ENCODE data around the gene PAOX. TPM values are rescaled to one million over a fixed set of nuclear protein-coding genes. Genes with fewer than 3 reads are reported as not detected.
"Not testable (repeated sequence)": the region's sequence is repeated elsewhere in the genome, so short reads cannot be mapped to it uniquely, and the experiment has no call there.

PAOX gene
- total RNA-seq, 2 donors from 2014 or later = 9.7 to 11.1 TPM

- not testable (repeated sequence) for H3K27ac Mint-ChIP-seq; H3K36me3 ChIP-seq (ENCODE audit: control insufficient read depth, insufficient read depth, low read length); H3K27ac ChIP-seq (ENCODE audit: low read depth, low read length); H3K4me1 Mint-ChIP-seq; H3K27me3 ChIP-seq (ENCODE audit: control insufficient read depth, insufficient read depth, low read length, poor library complexity, severe bottlenecking); H3K4me3 ChIP-seq (ENCODE audit: low read length); H3K4me1 ChIP-seq (ENCODE audit: control insufficient read depth, insufficient read depth, low read length); DNase-seq; H3K36me3 Mint-ChIP-seq (ENCODE audit: low read depth); H3K9ac ChIP-seq (ENCODE audit: extremely low read depth, low read length, poor library complexity, severe bottlenecking); H3K9me3 ChIP-seq (ENCODE audit: control insufficient read depth, low read length)
- WGBS, 2 experiments (ENCODE audit: insufficient coverage in 1 of 2, insufficient read length in 1 of 2) = 2% methylated on average over 7 of the region's 37 CpGs; no CpG with 5 or more reads in 1 of the 2 experiments
- Mint-ChIP-seq H3K9me3 (peaks cover 12% of the 10 kb centered on the region), H3K4me3 (peak within 1 kb of the TSS; percentile 34), H3K27me3 (ENCODE audit: insufficient read depth) (peaks cover 20% of the 10 kb centered on the region)
Measured at GRCh38 chr10:133424601-133425000, 45.5 kb downstream of the PAOX start, which contains the start of gene SPRN. Gene SPRN, minus strand, starts transcription at chr10:133424625. Its CDS starts 944 bp downstream, at chr10:133423681.

- not testable (repeated sequence) for H3K9ac ChIP-seq (ENCODE audit: extremely low read depth, low read length, poor library complexity, severe bottlenecking); H3K27me3 Mint-ChIP-seq (ENCODE audit: insufficient read depth); H3K36me3 ChIP-seq (ENCODE audit: control insufficient read depth, insufficient read depth, low read length); H3K9me3 ChIP-seq (ENCODE audit: control insufficient read depth, low read length); H3K4me1 Mint-ChIP-seq; H3K27me3 ChIP-seq (ENCODE audit: control insufficient read depth, insufficient read depth, low read length, poor library complexity, severe bottlenecking); H3K4me3 Mint-ChIP-seq; DNase-seq; H3K4me3 ChIP-seq (ENCODE audit: low read length); H3K36me3 Mint-ChIP-seq (ENCODE audit: low read depth); H3K27ac ChIP-seq (ENCODE audit: low read depth, low read length); H3K4me1 ChIP-seq (ENCODE audit: control insufficient read depth, insufficient read depth, low read length); H3K27ac Mint-ChIP-seq
- peaks cover 17% of the 10 kb centered on the region for H3K9me3 Mint-ChIP-seq
- WGBS, 2 experiments (ENCODE audit: insufficient coverage in 1 of 2, insufficient read length in 1 of 2) = 90% methylated on average over 3 of the region's 4 CpGs; no CpG with 5 or more reads in 1 of the 2 experiments
Measured at GRCh38 chr10:133429571-133429970, 50.5 kb downstream of the PAOX start.

- 69% methylated on average over 2 of the region's 9 CpGs; no CpG with 5 or more reads in 1 of the 2 experiments for WGBS, 2 experiments (ENCODE audit: insufficient coverage in 1 of 2, insufficient read length in 1 of 2)
- H3K4me1 Mint-ChIP-seq = not testable (repeated sequence)
Measured at GRCh38 chr10:133431888-133432613, 53.0 kb downstream of the PAOX start.

GRCh38 chr10:133432789-133433188, 53.7 kb downstream of the PAOX start:
- H3K4me1 Mint-ChIP-seq; H3K4me3 Mint-ChIP-seq; DNase-seq; H3K36me3 Mint-ChIP-seq (ENCODE audit: low read depth); H3K4me3 ChIP-seq (ENCODE audit: low read length); H3K36me3 ChIP-seq (ENCODE audit: control insufficient read depth, insufficient read depth, low read length); H3K27me3 ChIP-seq (ENCODE audit: control insufficient read depth, insufficient read depth, low read length, poor library complexity, severe bottlenecking); H3K27ac Mint-ChIP-seq; H3K27ac ChIP-seq (ENCODE audit: low read depth, low read length); H3K9me3 ChIP-seq (ENCODE audit: control insufficient read depth, low read length); H3K27me3 Mint-ChIP-seq (ENCODE audit: insufficient read depth); H3K9ac ChIP-seq (ENCODE audit: extremely low read depth, low read length, poor library complexity, severe bottlenecking); H3K4me1 ChIP-seq (ENCODE audit: control insufficient read depth, insufficient read depth, low read length): not testable (repeated sequence)
- no CpG with 5 or more reads among the region's 25 CpGs for WGBS, 2 experiments (ENCODE audit: insufficient coverage in 1 of 2, insufficient read length in 1 of 2)
- peaks cover 30% of the 10 kb centered on the region for H3K9me3 Mint-ChIP-seq

More at GRCh38 chr10:133431888-133432613, 53.0 kb downstream of the PAOX start:
- H3K4me3 Mint-ChIP-seq; DNase-seq; H3K27me3 Mint-ChIP-seq (ENCODE audit: insufficient read depth); H3K27ac ChIP-seq (ENCODE audit: low read depth, low read length); H3K9ac ChIP-seq (ENCODE audit: extremely low read depth, low read length, poor library complexity, severe bottlenecking); H3K9me3 ChIP-seq (ENCODE audit: control insufficient read depth, low read length); H3K4me1 ChIP-seq (ENCODE audit: control insufficient read depth, insufficient read depth, low read length); H3K4me3 ChIP-seq (ENCODE audit: low read length); H3K36me3 Mint-ChIP-seq (ENCODE audit: low read depth); H3K27me3 ChIP-seq (ENCODE audit: control insufficient read depth, insufficient read depth, low read length, poor library complexity, severe bottlenecking); H3K36me3 ChIP-seq (ENCODE audit: control insufficient read depth, insufficient read depth, low read length); H3K27ac Mint-ChIP-seq: not testable (repeated sequence)
- peaks cover 25% of the 10 kb centered on the region for H3K9me3 Mint-ChIP-seq

Measured in endodermal cell (in vitro differentiated cells).